DOHH2 (cell line): ENCODE measurements around the gene CCDC146.

Source experiments
- H3F3A ChIP-seq: fragments of 200-600 bp; sonication (generic), shearing (Covaris generic); 2 replicates; pipeline ENCODE4 v1.6.0; 2016; ENCODE audit warnings: antibody characterized with exemption, mild to moderate bottlenecking; ENCODE audit not compliant: control insufficient read depth, insufficient read depth
- H3K27ac ChIP-seq: fragments of 200-600 bp; sonication (generic); 2 replicates; pipeline ENCODE4 v1.5.1; 2014; ENCODE audit warnings: low read depth, mild to moderate bottlenecking, low read length, moderate library complexity
- H3K27me3 ChIP-seq: fragments of 200-600 bp; sonication (generic); 2 replicates; pipeline ENCODE4 v1.6.1; 2014; ENCODE audit warnings: mild to moderate bottlenecking, low read length, mixed read lengths; ENCODE audit not compliant: control insufficient read depth
- H3K36me3 ChIP-seq: fragments of 200-600 bp; sonication (generic); 2 replicates; pipeline ENCODE4 v1.6.1; 2014; ENCODE audit warnings: mild to moderate bottlenecking, low read length, moderate library complexity, mixed read lengths; ENCODE audit not compliant: control insufficient read depth
- H3K4me1 ChIP-seq: fragments of 200-600 bp; sonication (generic); 2 replicates; pipeline ENCODE4 v1.6.1; 2014; ENCODE audit warnings: mild to moderate bottlenecking, low read length, mixed read lengths; ENCODE audit not compliant: control insufficient read depth
- H3K4me2 ChIP-seq: fragments of 200-600 bp; sonication (generic); 2 replicates; pipeline ENCODE4 v1.6.0; 2014; ENCODE audit warnings: mild to moderate bottlenecking, low read length, moderate library complexity
- H3K4me3 ChIP-seq: fragments of 200-600 bp; sonication (generic); 2 replicates; pipeline ENCODE4 v1.5.1; 2014; ENCODE audit warnings: mild to moderate bottlenecking, low read length, mixed read lengths
- H3K79me2 ChIP-seq: fragments of 200-600 bp; sonication (generic); 2 replicates; pipeline ENCODE4 v1.6.1; 2014; ENCODE audit warnings: mild to moderate bottlenecking, low read length, mixed read lengths; ENCODE audit not compliant: control insufficient read depth
- H3K9me2 ChIP-seq: fragments of 200-600 bp; sonication (generic); replicated peaks from 2 replicates; pipeline ENCODE4 v1.6.1; 2014; ENCODE audit warnings: mild to moderate bottlenecking, low read length, mixed read lengths; ENCODE audit not compliant: control insufficient read depth
- H3K9me3 ChIP-seq: fragments of 200-600 bp; sonication (generic); 2 replicates; pipeline ENCODE4 v1.6.1; 2014; ENCODE audit warnings: antibody characterized with exemption, low read length, mixed read lengths; ENCODE audit not compliant: control insufficient read depth, insufficient read depth
- H4K20me1 ChIP-seq: fragments of 200-600 bp; sonication (generic); 2 replicates; pipeline ENCODE4 v1.6.0; 2014; ENCODE audit warnings: low read depth, mild to moderate bottlenecking, antibody characterized with exemption, low read length, moderate library complexity; ENCODE audit not compliant: control insufficient read depth, insufficient read depth
- CTCF ChIP-seq: fragments of 200-600 bp; sonication (generic); IDR thresholded peaks from one replicate; pipeline ENCODE4 v1.5.1; 2014; ENCODE audit warnings: antibody characterized with exemption, mild to moderate bottlenecking, low read depth, low read length; ENCODE audit not compliant: poor library complexity, severe bottlenecking
- EZH2phosphoT487 ChIP-seq: fragments of 200-600 bp; sonication (generic); IDR thresholded peaks from 2 replicates; pipeline ENCODE4 v1.6.1; 2017; ENCODE audit warnings: borderline replicate concordance, mild to moderate bottlenecking, antibody characterized with exemption, low read length, moderate library complexity, mixed read lengths

CCDC146 gene

GRCh38 chr7:77310982-77311381, 188.6 kb downstream of the CCDC146 start:
- TF ChIP-seq EZH2phosphoT487 (no peak), CTCF (no peak)
- H3K27me3 ChIP-seq: peaks cover 4% of the 10 kb centered on the region; the same call in 1 of the 2 replicates
- no peaks in the 10 kb centered on the region for H3F3A ChIP-seq
- H4K20me1 ChIP-seq: no peaks in the 10 kb centered on the region
- no peaks in the 10 kb centered on the region for H3K36me3 ChIP-seq
- H3K4me3 ChIP-seq: no peak overlapping the region
- H3K9me2 ChIP-seq: no peaks in the 10 kb centered on the region
- H3K27ac ChIP-seq: no peak overlapping the region
- H3K4me2 ChIP-seq: no peak overlapping the region
- H3K79me2 ChIP-seq: no peaks in the 10 kb centered on the region
- H3K9me3 ChIP-seq: no peaks in the 10 kb centered on the region
- H3K4me1 ChIP-seq: no peaks in the 10 kb centered on the region

GRCh38 chr7:77313085-77313484, 190.7 kb downstream of the CCDC146 start:
- Histone ChIP-seq H3K4me2 (no peak overlapping the region), H3K4me3 (no peak overlapping the region), H3K36me3 (no peaks in the 10 kb centered on the region), H3K9me3 (no peaks in the 10 kb centered on the region), H3K27ac (no peak overlapping the region), H3K27me3 (peaks cover 4% of the 10 kb centered on the region; the same call in 1 of the 2 replicates), H3F3A (no peaks in the 10 kb centered on the region), H3K4me1 (no peaks in the 10 kb centered on the region), H3K79me2 (no peaks in the 10 kb centered on the region), H4K20me1 (no peaks in the 10 kb centered on the region), H3K9me2 (no peaks in the 10 kb centered on the region)
- no peak for TF ChIP-seq EZH2phosphoT487
- no peak for TF ChIP-seq CTCF

GRCh38 chr7:77313876-77314480, 191.6 kb downstream of the CCDC146 start:
- Histone ChIP-seq H3K4me3 (no peak overlapping the region), H3K79me2 (no peaks in the 10 kb centered on the region), H3K27me3 (peaks cover 4% of the 10 kb centered on the region; the same call in 1 of the 2 replicates), H3K4me2 (no peak overlapping the region), H3K27ac (no peak overlapping the region), H3K9me3 (no peaks in the 10 kb centered on the region), H3K9me2 (no peaks in the 10 kb centered on the region), H3K4me1 (no peaks in the 10 kb centered on the region), H3F3A (no peaks in the 10 kb centered on the region), H4K20me1 (no peaks in the 10 kb centered on the region), H3K36me3 (no peaks in the 10 kb centered on the region)
- TF ChIP-seq EZH2phosphoT487: no peak
- no peak for TF ChIP-seq CTCF

DNA sequence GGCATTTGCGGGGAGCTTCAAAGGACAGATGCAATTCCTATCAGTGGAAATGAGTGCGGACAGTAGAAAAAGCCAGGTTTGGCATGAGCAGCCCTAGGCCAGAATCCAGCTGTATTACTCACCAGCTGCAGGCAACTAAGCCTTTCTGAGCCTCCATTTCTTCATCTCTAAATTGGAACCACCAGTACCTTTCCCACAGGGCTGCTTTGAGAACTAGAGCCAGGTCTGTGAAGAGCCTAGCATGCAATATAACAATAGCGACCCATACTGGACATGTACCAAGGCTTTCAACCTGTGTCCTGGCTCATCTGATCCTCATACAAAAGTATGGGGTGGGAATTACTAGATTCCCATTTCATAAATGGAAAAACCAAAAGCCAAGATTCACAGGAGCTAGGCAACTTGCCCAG, 192.8 kb downstream of the CCDC146 start:
- H3K27ac ChIP-seq: no peak overlapping the region
- no peak overlapping the region for H3K4me2 ChIP-seq
- H3K9me3 ChIP-seq: no peaks in the 10 kb centered on the region
- no peaks in the 10 kb centered on the region for H3K9me2 ChIP-seq
- no peaks in the 10 kb centered on the region for H3K4me1 ChIP-seq
- H3K79me2 ChIP-seq: no peaks in the 10 kb centered on the region
- H3K36me3 ChIP-seq: no peaks in the 10 kb centered on the region
- no peaks in the 10 kb centered on the region for H3F3A ChIP-seq
- peaks cover 4% of the 10 kb centered on the region; the same call in 1 of the 2 replicates for H3K27me3 ChIP-seq
- TF ChIP-seq CTCF (no peak), EZH2phosphoT487 (no peak)
- H3K4me3 ChIP-seq: no peak overlapping the region
- H4K20me1 ChIP-seq: no peaks in the 10 kb centered on the region
